DOHH2 (cell line): Measurements from ENCODE around the gene HECW1.

Experiments
- H3F3A ChIP-seq: fragments of 200-600 bp; sonication (generic), shearing (Covaris generic); 2 replicates; pipeline ENCODE4 v1.6.0; 2016; ENCODE audit warnings: antibody characterized with exemption, mild to moderate bottlenecking; ENCODE audit not compliant: control insufficient read depth, insufficient read depth
- H3K27ac ChIP-seq: fragments of 200-600 bp; sonication (generic); 2 replicates; pipeline ENCODE4 v1.5.1; 2014; ENCODE audit warnings: low read depth, mild to moderate bottlenecking, low read length, moderate library complexity
- H3K27me3 ChIP-seq: fragments of 200-600 bp; sonication (generic); 2 replicates; pipeline ENCODE4 v1.6.1; 2014; ENCODE audit warnings: mild to moderate bottlenecking, low read length, mixed read lengths; ENCODE audit not compliant: control insufficient read depth
- H3K36me3 ChIP-seq: fragments of 200-600 bp; sonication (generic); 2 replicates; pipeline ENCODE4 v1.6.1; 2014; ENCODE audit warnings: mild to moderate bottlenecking, low read length, moderate library complexity, mixed read lengths; ENCODE audit not compliant: control insufficient read depth
- H3K4me1 ChIP-seq: fragments of 200-600 bp; sonication (generic); 2 replicates; pipeline ENCODE4 v1.6.1; 2014; ENCODE audit warnings: mild to moderate bottlenecking, low read length, mixed read lengths; ENCODE audit not compliant: control insufficient read depth
- H3K4me2 ChIP-seq: fragments of 200-600 bp; sonication (generic); 2 replicates; pipeline ENCODE4 v1.6.0; 2014; ENCODE audit warnings: mild to moderate bottlenecking, low read length, moderate library complexity
- H3K4me3 ChIP-seq: fragments of 200-600 bp; sonication (generic); 2 replicates; pipeline ENCODE4 v1.5.1; 2014; ENCODE audit warnings: mild to moderate bottlenecking, low read length, mixed read lengths
- H3K79me2 ChIP-seq: fragments of 200-600 bp; sonication (generic); 2 replicates; pipeline ENCODE4 v1.6.1; 2014; ENCODE audit warnings: mild to moderate bottlenecking, low read length, mixed read lengths; ENCODE audit not compliant: control insufficient read depth
- H3K9me2 ChIP-seq: fragments of 200-600 bp; sonication (generic); replicated peaks from 2 replicates; pipeline ENCODE4 v1.6.1; 2014; ENCODE audit warnings: mild to moderate bottlenecking, low read length, mixed read lengths; ENCODE audit not compliant: control insufficient read depth
- H3K9me3 ChIP-seq: fragments of 200-600 bp; sonication (generic); 2 replicates; pipeline ENCODE4 v1.6.1; 2014; ENCODE audit warnings: antibody characterized with exemption, low read length, mixed read lengths; ENCODE audit not compliant: control insufficient read depth, insufficient read depth
- H4K20me1 ChIP-seq: fragments of 200-600 bp; sonication (generic); 2 replicates; pipeline ENCODE4 v1.6.0; 2014; ENCODE audit warnings: low read depth, mild to moderate bottlenecking, antibody characterized with exemption, low read length, moderate library complexity; ENCODE audit not compliant: control insufficient read depth, insufficient read depth
- EZH2phosphoT487 ChIP-seq: fragments of 200-600 bp; sonication (generic); IDR thresholded peaks from 2 replicates; pipeline ENCODE4 v1.6.1; 2017; ENCODE audit warnings: borderline replicate concordance, mild to moderate bottlenecking, antibody characterized with exemption, low read length, moderate library complexity, mixed read lengths
- TF ChIP-seq, protein P1 (sequence below): fragments of 200-600 bp; sonication (generic); IDR thresholded peaks from one replicate; pipeline ENCODE4 v1.5.1; 2014; ENCODE audit warnings: antibody characterized with exemption, mild to moderate bottlenecking, low read depth, low read length; ENCODE audit not compliant: poor library complexity, severe bottlenecking

Gene HECW1

DNA sequence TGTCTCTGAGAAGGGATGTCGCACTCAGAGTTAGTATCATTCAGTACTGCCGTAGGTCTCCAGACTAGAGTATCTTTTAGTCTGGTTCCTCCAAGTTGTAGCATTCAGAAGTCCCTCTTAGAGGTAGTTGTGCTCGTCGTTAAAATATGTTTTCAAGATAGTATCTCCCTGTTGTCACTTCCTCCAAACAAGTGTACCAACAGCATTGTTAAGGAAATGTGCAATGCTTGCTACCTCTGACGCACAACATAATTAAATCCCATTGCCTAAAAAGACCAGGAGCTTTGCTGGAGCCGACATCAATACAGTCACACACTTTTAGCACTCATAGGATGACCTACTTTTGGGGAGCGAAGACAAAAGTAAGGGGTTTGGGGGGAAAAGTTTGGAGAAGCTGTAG lies 390.5 kb downstream of the HECW1 start:
- H3K9me2 ChIP-seq: no peaks in the 10 kb centered on the region
- no peak overlapping the region for H3K27ac ChIP-seq
- no peaks in the 10 kb centered on the region for H3K4me1 ChIP-seq
- no peak for TF ChIP-seq EZH2phosphoT487
- TF ChIP-seq, protein P1, sequence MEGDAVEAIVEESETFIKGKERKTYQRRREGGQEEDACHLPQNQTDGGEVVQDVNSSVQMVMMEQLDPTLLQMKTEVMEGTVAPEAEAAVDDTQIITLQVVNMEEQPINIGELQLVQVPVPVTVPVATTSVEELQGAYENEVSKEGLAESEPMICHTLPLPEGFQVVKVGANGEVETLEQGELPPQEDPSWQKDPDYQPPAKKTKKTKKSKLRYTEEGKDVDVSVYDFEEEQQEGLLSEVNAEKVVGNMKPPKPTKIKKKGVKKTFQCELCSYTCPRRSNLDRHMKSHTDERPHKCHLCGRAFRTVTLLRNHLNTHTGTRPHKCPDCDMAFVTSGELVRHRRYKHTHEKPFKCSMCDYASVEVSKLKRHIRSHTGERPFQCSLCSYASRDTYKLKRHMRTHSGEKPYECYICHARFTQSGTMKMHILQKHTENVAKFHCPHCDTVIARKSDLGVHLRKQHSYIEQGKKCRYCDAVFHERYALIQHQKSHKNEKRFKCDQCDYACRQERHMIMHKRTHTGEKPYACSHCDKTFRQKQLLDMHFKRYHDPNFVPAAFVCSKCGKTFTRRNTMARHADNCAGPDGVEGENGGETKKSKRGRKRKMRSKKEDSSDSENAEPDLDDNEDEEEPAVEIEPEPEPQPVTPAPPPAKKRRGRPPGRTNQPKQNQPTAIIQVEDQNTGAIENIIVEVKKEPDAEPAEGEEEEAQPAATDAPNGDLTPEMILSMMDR: no peak
- no peaks in the 10 kb centered on the region for H3K36me3 ChIP-seq
- H3K4me3 ChIP-seq: no peak overlapping the region
- no peak overlapping the region for H3K4me2 ChIP-seq
- no peaks in the 10 kb centered on the region for H4K20me1 ChIP-seq
- no peaks in the 10 kb centered on the region for H3K9me3 ChIP-seq
- no peaks in the 10 kb centered on the region for H3K79me2 ChIP-seq
- no peaks in the 10 kb centered on the region for H3F3A ChIP-seq
- peaks cover 2% of the 10 kb centered on the region; the same call in 1 of the 2 replicates for H3K27me3 ChIP-seq

GRCh38 chr7:43505412-43505811 lies 393.0 kb downstream of the HECW1 start:
- no peaks in the 10 kb centered on the region for H3K9me3 ChIP-seq

DNA sequence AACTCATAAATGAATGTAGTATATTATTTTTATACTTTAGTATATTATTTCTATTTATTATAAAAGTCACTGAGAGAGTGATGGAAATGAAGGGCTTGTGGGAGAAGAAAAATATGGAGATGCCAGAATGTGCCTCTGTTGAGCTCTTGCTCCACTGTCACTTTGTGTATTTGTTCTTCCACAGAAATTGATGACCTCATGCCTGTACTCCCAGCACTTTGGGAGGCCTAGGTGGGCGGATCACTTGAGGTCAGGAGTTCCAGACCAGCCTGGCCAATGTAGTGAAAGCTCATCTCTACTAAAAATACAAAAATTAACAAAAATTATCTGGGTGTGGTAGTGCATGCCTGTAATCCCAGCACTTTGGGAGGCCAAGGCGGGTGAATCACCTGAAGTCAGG lies 394.0 kb downstream of the HECW1 start:
- Histone ChIP-seq H3F3A (no peaks in the 10 kb centered on the region), H3K36me3 (no peaks in the 10 kb centered on the region), H4K20me1 (no peaks in the 10 kb centered on the region), H3K4me2 (no peak overlapping the region), H3K79me2 (no peaks in the 10 kb centered on the region), H3K4me1 (no peaks in the 10 kb centered on the region), H3K27me3 (0 out of 2 replicates have a peak, but pooled peaks cover 2% of the 10 kb centered on the region), H3K4me3 (no peak overlapping the region), H3K9me3 (no peaks in the 10 kb centered on the region), H3K9me2 (no peaks in the 10 kb centered on the region), H3K27ac (no peak overlapping the region)
- TF ChIP-seq, protein P1: no peak
- TF ChIP-seq EZH2phosphoT487: no peak

More at GRCh38 chr7:43505412-43505811, 393.0 kb downstream of the HECW1 start:
- no peak overlapping the region for H3K4me2 ChIP-seq
- TF ChIP-seq EZH2phosphoT487: no peak
- TF ChIP-seq, protein P1: no peak
- H4K20me1 ChIP-seq: no peaks in the 10 kb centered on the region
- no peaks in the 10 kb centered on the region for H3K79me2 ChIP-seq
- no peaks in the 10 kb centered on the region for H3K4me1 ChIP-seq
- no peaks in the 10 kb centered on the region for H3F3A ChIP-seq
- H3K27ac ChIP-seq: no peak overlapping the region
- H3K27me3 ChIP-seq: no peaks in the 10 kb centered on the region
- H3K36me3 ChIP-seq: no peaks in the 10 kb centered on the region
- H3K4me3 ChIP-seq: no peak overlapping the region
- H3K9me2 ChIP-seq: no peaks in the 10 kb centered on the region
